Measurements from ENCODE around the gene MARVELD3. TPM values are rescaled to one million over a fixed set of nuclear protein-coding genes. Genes with fewer than 3 reads are reported as not detected.

MARVELD3 gene
- total and polyA plus RNA-seq, 2 donors from 2014 or later: 10.3 to 10.6 TPM

DNA sequence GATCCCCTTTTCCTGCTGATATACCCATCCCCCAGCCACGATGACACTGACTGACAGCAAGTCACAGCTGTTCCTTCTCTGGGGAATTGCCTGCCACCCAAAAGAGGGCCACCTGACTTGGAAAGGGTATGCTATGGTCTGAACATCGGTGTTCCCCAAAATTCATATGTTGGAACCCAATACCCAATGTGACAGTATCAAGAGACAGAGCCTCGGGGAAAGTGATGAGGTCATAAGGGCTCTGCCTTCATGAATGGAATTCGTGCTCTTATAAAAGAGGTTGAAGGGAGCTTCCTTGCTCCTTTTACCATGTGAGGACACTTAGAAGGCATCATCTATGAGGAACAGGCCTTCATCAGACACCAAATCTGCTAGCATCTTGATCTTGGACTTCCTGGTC, 7.6 kb upstream of the MARVELD3 start:
- intact Hi-C loops (cut with DNase I): no loop called here
- Histone ChIP-seq H3K27me3 (ENCODE audit: control insufficient read depth, insufficient read depth, low read length) (no peaks in the 10 kb centered on the region), H3K9me3 (ENCODE audit: control insufficient read depth in 2 of 3, insufficient read depth in 1 of 3, low read length in 3 of 3) (no peaks in the 10 kb centered on the region), H3K9ac (ENCODE audit: low read length in 3 of 3) (no peak overlapping the region), H3K36me3 (ENCODE audit: control insufficient read depth in 2 of 3, insufficient read depth in 3 of 3, low read length in 3 of 3) (no peaks in the 10 kb centered on the region), H3K27ac (ENCODE audit: low read depth in 2 of 2, low read length in 2 of 2) (no peak overlapping the region), H3K4me3 (ENCODE audit: low read length in 3 of 3) (no peak overlapping the region), H3K4me1 (ENCODE audit: control insufficient read depth in 2 of 3, insufficient read depth in 2 of 3, low read depth in 1 of 3, low read length in 3 of 3) (no peaks in the 10 kb centered on the region)
- no peak for DNase-seq
- FAIRE-seq: no peak
- TF ChIP-seq, protein P1, sequence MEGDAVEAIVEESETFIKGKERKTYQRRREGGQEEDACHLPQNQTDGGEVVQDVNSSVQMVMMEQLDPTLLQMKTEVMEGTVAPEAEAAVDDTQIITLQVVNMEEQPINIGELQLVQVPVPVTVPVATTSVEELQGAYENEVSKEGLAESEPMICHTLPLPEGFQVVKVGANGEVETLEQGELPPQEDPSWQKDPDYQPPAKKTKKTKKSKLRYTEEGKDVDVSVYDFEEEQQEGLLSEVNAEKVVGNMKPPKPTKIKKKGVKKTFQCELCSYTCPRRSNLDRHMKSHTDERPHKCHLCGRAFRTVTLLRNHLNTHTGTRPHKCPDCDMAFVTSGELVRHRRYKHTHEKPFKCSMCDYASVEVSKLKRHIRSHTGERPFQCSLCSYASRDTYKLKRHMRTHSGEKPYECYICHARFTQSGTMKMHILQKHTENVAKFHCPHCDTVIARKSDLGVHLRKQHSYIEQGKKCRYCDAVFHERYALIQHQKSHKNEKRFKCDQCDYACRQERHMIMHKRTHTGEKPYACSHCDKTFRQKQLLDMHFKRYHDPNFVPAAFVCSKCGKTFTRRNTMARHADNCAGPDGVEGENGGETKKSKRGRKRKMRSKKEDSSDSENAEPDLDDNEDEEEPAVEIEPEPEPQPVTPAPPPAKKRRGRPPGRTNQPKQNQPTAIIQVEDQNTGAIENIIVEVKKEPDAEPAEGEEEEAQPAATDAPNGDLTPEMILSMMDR (IDR thresholded peaks at IDR 0.05; ENCODE audit: borderline replicate concordance, extremely low read depth, insufficient read depth): no peak

DNA sequence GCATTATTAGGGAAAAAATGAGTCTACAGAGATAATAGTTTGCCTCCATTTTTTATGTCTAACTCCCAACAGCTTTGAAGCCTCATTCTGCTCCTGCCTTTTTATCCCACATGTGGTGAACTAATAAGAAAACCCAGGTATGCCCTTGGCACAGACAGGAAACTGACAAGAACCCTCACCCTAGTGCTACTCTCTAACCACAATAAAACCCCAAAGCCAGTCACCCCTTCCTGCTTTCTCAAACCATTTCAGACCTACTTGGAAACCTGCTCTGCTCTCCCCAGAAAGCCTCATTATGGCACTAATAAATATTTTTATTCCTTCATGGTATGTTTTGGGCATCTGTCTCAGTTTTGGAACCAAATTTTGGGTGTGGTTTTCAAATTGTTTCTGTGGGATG, 3.9 kb upstream of the MARVELD3 start:
- no peaks in the 10 kb centered on the region for H3K4me1 ChIP-seq (ENCODE audit: control insufficient read depth in 2 of 3, insufficient read depth in 2 of 3, low read depth in 1 of 3, low read length in 3 of 3)
- H3K9ac ChIP-seq (ENCODE audit: low read length in 3 of 3): no peak overlapping the region
- intact Hi-C loops (cut with DNase I): no loop called here
- no peaks in the 10 kb centered on the region for H3K9me3 ChIP-seq (ENCODE audit: control insufficient read depth in 2 of 3, insufficient read depth in 1 of 3, low read length in 3 of 3)
- TF ChIP-seq, protein P1 (IDR thresholded peaks at IDR 0.05; ENCODE audit: borderline replicate concordance, extremely low read depth, insufficient read depth): no peak
- no peaks in the 10 kb centered on the region for H3K27me3 ChIP-seq (ENCODE audit: control insufficient read depth, insufficient read depth, low read length)
- no peak overlapping the region for H3K4me3 ChIP-seq (ENCODE audit: low read length in 3 of 3)
- no peak overlapping the region for H3K27ac ChIP-seq (ENCODE audit: low read depth in 2 of 2, low read length in 2 of 2)
- H3K36me3 ChIP-seq (ENCODE audit: control insufficient read depth in 2 of 3, insufficient read depth in 3 of 3, low read length in 3 of 3): no peaks in the 10 kb centered on the region
- FAIRE-seq: no peak
- DNase-seq: no peak

DNA sequence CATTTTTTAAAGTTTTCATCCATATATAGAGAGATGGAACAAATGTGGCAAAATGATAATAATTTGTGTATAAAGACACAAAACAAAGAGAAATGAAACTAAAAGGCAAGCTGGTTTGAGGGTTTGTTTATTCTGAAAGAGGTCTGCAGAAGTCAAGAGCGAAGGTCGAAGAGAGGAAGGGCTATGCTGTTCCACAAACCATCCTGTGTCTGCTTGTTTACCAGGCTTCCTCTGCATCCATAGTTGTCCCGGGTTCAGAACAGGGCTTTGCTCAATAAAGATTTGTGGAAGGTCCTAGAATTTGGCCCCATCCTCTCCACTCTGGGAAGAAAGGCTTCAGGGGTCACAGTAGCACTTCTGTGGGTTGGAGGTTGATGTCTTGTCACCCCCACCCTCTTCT, 2.4 kb upstream of the MARVELD3 start:
- H3K27me3 ChIP-seq (ENCODE audit: control insufficient read depth, insufficient read depth, low read length): peaks cover 3% of the 10 kb centered on the region
- FAIRE-seq (no peak), DNase-seq (no peak)
- H3K9me3 ChIP-seq (ENCODE audit: control insufficient read depth in 2 of 3, insufficient read depth in 1 of 3, low read length in 3 of 3): no peaks in the 10 kb centered on the region
- H3K36me3 ChIP-seq (ENCODE audit: control insufficient read depth in 2 of 3, insufficient read depth in 3 of 3, low read length in 3 of 3): no peaks in the 10 kb centered on the region
- H3K9ac ChIP-seq (ENCODE audit: low read length in 3 of 3): no peak overlapping the region
- no peak overlapping the region for H3K4me3 ChIP-seq (ENCODE audit: low read length in 3 of 3)
- peaks cover 0 to 4% (median 0%) of the 10 kb centered on the region in 3 donors for H3K4me1 ChIP-seq (ENCODE audit: control insufficient read depth in 2 of 3, insufficient read depth in 2 of 3, low read depth in 1 of 3, low read length in 3 of 3)
- intact Hi-C loops (cut with DNase I): no loop called here
- TF ChIP-seq, protein P1 (IDR thresholded peaks at IDR 0.05; ENCODE audit: borderline replicate concordance, extremely low read depth, insufficient read depth): no peak
- no peak overlapping the region for H3K27ac ChIP-seq (ENCODE audit: low read depth in 2 of 2, low read length in 2 of 2)
